ENCODE measurements around the gene GCNT4.

DNA sequence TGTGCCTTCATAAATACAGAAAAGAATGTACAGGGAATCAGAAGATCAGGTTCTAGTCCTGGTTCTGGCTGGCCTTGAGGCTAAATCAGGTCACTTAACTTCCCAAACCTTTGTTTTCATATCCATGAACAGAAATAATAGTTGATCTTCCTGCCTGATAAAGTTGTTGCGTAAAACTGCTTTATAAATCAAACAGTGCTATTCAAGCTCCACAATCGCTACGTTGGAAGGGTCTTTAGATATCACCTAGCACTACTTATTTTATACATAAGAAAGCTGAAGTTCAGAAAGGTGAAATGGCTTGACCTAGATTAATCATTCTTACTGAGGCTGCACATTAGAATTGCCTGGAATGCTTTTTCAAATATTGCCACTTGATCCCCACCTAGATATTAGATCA, 36.3 kb upstream of the GCNT4 start:
- TF ChIP-seq CTCF (conservative IDR thresholded peaks at IDR 0.05) (no peak), ZFX (IDR thresholded peaks at IDR 0.05) (no peak)
